ENCODE data around the gene UTF1.

Gene UTF1

GRCh38 chr10:133251388-133252222 is 21.6 kb downstream of the UTF1 start:
- Histone ChIP-seq H3K4me1 (ENCODE audit: control insufficient read depth, insufficient read depth, low read length) (no peaks in the 10 kb centered on the region), H3K4me3 (ENCODE audit: low read length) (no peak overlapping the region), H3K27me3 (ENCODE audit: control insufficient read depth, insufficient read depth, low read length) (peaks cover 4% of the 10 kb centered on the region), H3K9ac (ENCODE audit: low read length) (no peak overlapping the region), H3K36me3 (ENCODE audit: control insufficient read depth, insufficient read depth, low read length) (no peaks in the 10 kb centered on the region), H3K27ac (ENCODE audit: low read depth, low read length) (no peak overlapping the region)

GRCh38 chr10:133252223-133252552 is 22.2 kb downstream of the UTF1 start:
- Histone ChIP-seq H3K4me3 (ENCODE audit: low read length) (no peak overlapping the region), H3K4me1 (ENCODE audit: control insufficient read depth, insufficient read depth, low read length) (no peaks in the 10 kb centered on the region), H3K27me3 (ENCODE audit: control insufficient read depth, insufficient read depth, low read length) (peaks cover 4% of the 10 kb centered on the region), H3K9ac (ENCODE audit: low read length) (no peak overlapping the region), H3K36me3 (ENCODE audit: control insufficient read depth, insufficient read depth, low read length) (no peaks in the 10 kb centered on the region), H3K27ac (ENCODE audit: low read depth, low read length) (no peak overlapping the region)

GRCh38 chr10:133253361-133253955 is 23.4 kb downstream of the UTF1 start:
- H3K4me3 ChIP-seq (ENCODE audit: low read length), result no peak overlapping the region
- no peak overlapping the region for H3K27ac ChIP-seq (ENCODE audit: low read depth, low read length)
- no peaks in the 10 kb centered on the region for H3K4me1 ChIP-seq (ENCODE audit: control insufficient read depth, insufficient read depth, low read length)
- H3K27me3 ChIP-seq (ENCODE audit: control insufficient read depth, insufficient read depth, low read length), result no peaks in the 10 kb centered on the region
- no peak overlapping the region for H3K9ac ChIP-seq (ENCODE audit: low read length)
- H3K36me3 ChIP-seq (ENCODE audit: control insufficient read depth, insufficient read depth, low read length), result no peaks in the 10 kb centered on the region

- Histone ChIP-seq H3K4me1 (ENCODE audit: control insufficient read depth, insufficient read depth, low read length) (no peaks in the 10 kb centered on the region), H3K9ac (ENCODE audit: low read length) (no peak overlapping the region), H3K4me3 (ENCODE audit: low read length) (no peak overlapping the region), H3K27ac (ENCODE audit: low read depth, low read length) (no peak overlapping the region), H3K36me3 (ENCODE audit: control insufficient read depth, insufficient read depth, low read length) (no peaks in the 10 kb centered on the region), H3K27me3 (ENCODE audit: control insufficient read depth, insufficient read depth, low read length) (no peaks in the 10 kb centered on the region)
These were observed 24.6 kb downstream of the UTF1 start for GRCh38 chr10:133254421-133255120.

- Histone ChIP-seq H3K9ac (ENCODE audit: low read length) (no peak overlapping the region), H3K36me3 (ENCODE audit: control insufficient read depth, insufficient read depth, low read length) (no peaks in the 10 kb centered on the region), H3K27me3 (ENCODE audit: control insufficient read depth, insufficient read depth, low read length) (no peaks in the 10 kb centered on the region), H3K4me1 (ENCODE audit: control insufficient read depth, insufficient read depth, low read length) (no peaks in the 10 kb centered on the region), H3K4me3 (ENCODE audit: low read length) (no peak overlapping the region), H3K27ac (ENCODE audit: low read depth, low read length) (no peak overlapping the region)
These were observed 25.3 kb downstream of the UTF1 start for GRCh38 chr10:133255323-133255722.

- H3K36me3 ChIP-seq (ENCODE audit: control insufficient read depth, insufficient read depth, low read length), result no peaks in the 10 kb centered on the region
- H3K4me3 ChIP-seq (ENCODE audit: low read length), result no peak overlapping the region
- H3K27ac ChIP-seq (ENCODE audit: low read depth, low read length), result no peak overlapping the region
- no peak overlapping the region for H3K9ac ChIP-seq (ENCODE audit: low read length)
- H3K4me1 ChIP-seq (ENCODE audit: control insufficient read depth, insufficient read depth, low read length), result peaks cover 6% of the 10 kb centered on the region
- H3K27me3 ChIP-seq (ENCODE audit: control insufficient read depth, insufficient read depth, low read length), result no peaks in the 10 kb centered on the region
These were observed 27.6 kb downstream of the UTF1 start for GRCh38 chr10:133257489-133258065.

GRCh38 chr10:133258066-133258817 is 28.2 kb downstream of the UTF1 start:
- H3K4me1 ChIP-seq (ENCODE audit: control insufficient read depth, insufficient read depth, low read length), result peaks cover 6% of the 10 kb centered on the region
- H3K4me3 ChIP-seq (ENCODE audit: low read length), result no peak overlapping the region
- H3K27ac ChIP-seq (ENCODE audit: low read depth, low read length), result no peak overlapping the region
- H3K27me3 ChIP-seq (ENCODE audit: control insufficient read depth, insufficient read depth, low read length), result no peaks in the 10 kb centered on the region
- H3K9ac ChIP-seq (ENCODE audit: low read length), result no peak overlapping the region
- H3K36me3 ChIP-seq (ENCODE audit: control insufficient read depth, insufficient read depth, low read length), result no peaks in the 10 kb centered on the region

- Histone ChIP-seq H3K4me1 (ENCODE audit: control insufficient read depth, insufficient read depth, low read length) (peaks cover 6% of the 10 kb centered on the region), H3K4me3 (ENCODE audit: low read length) (no peak overlapping the region), H3K9ac (ENCODE audit: low read length) (no peak overlapping the region), H3K27ac (ENCODE audit: low read depth, low read length) (no peak overlapping the region), H3K27me3 (ENCODE audit: control insufficient read depth, insufficient read depth, low read length) (no peaks in the 10 kb centered on the region), H3K36me3 (ENCODE audit: control insufficient read depth, insufficient read depth, low read length) (no peaks in the 10 kb centered on the region)
These were observed 29.0 kb downstream of the UTF1 start for GRCh38 chr10:133258818-133259601.

GRCh38 chr10:133259602-133259989 is 29.6 kb downstream of the UTF1 start:
- Histone ChIP-seq H3K36me3 (ENCODE audit: control insufficient read depth, insufficient read depth, low read length) (no peaks in the 10 kb centered on the region), H3K9ac (ENCODE audit: low read length) (no peak overlapping the region), H3K4me3 (ENCODE audit: low read length) (no peak overlapping the region), H3K27ac (ENCODE audit: low read depth, low read length) (no peak overlapping the region), H3K27me3 (ENCODE audit: control insufficient read depth, insufficient read depth, low read length) (no peaks in the 10 kb centered on the region), H3K4me1 (ENCODE audit: control insufficient read depth, insufficient read depth, low read length) (peaks cover 6% of the 10 kb centered on the region)

- peaks cover 6% of the 10 kb centered on the region for H3K4me1 ChIP-seq (ENCODE audit: control insufficient read depth, insufficient read depth, low read length)
- peak overlapping the region; percentile 77 for H3K4me3 ChIP-seq (ENCODE audit: low read length)
- H3K27me3 ChIP-seq (ENCODE audit: control insufficient read depth, insufficient read depth, low read length), result no peaks in the 10 kb centered on the region
- H3K36me3 ChIP-seq (ENCODE audit: control insufficient read depth, insufficient read depth, low read length), result no peaks in the 10 kb centered on the region
- peak overlapping the region; percentile 83 for H3K27ac ChIP-seq (ENCODE audit: low read depth, low read length)
- no peak overlapping the region for H3K9ac ChIP-seq (ENCODE audit: low read length)
These were observed 31.1 kb downstream of the UTF1 start for GRCh38 chr10:133260895-133261725.

All from rectal smooth muscle tissue (tissue), 1 donor.